Measurements from ENCODE around the gene PDLIM4.

The PDLIM4 gene

GRCh38 chr5:132253008-132253441, 4.5 kb upstream of the PDLIM4 start:
- in situ Hi-C loops (cut with MboI; ENCODE audit: low sequenced_read_pairs) = no loop called here

GRCh38 chr5:132253452-132254320, 3.8 kb upstream of the PDLIM4 start:
- in situ Hi-C loops (cut with MboI; ENCODE audit: low sequenced_read_pairs) = no loop called here

- in situ Hi-C loops (cut with MboI; ENCODE audit: low sequenced_read_pairs) = no loop called here
These were observed 3.0 kb upstream of the PDLIM4 start for GRCh38 chr5:132254321-132254977.

GRCh38 chr5:132256086-132256782, 1.3 kb upstream of the PDLIM4 start:
- in situ Hi-C loops (cut with MboI; ENCODE audit: low sequenced_read_pairs) = no loop called here

- in situ Hi-C loops (cut with MboI; ENCODE audit: low sequenced_read_pairs) = no loop called here
These were observed 739 bp upstream of the PDLIM4 start for GRCh38 chr5:132256783-132257130.

GRCh38 chr5:132258102-132259068, 889 bp downstream of the PDLIM4 start:
- in situ Hi-C loops (cut with MboI; ENCODE audit: low sequenced_read_pairs) = no loop called here

GRCh38 chr5:132259069-132259851, 1.8 kb downstream of the PDLIM4 start:
- in situ Hi-C loops (cut with MboI; ENCODE audit: low sequenced_read_pairs) = no loop called here

- in situ Hi-C loops (cut with MboI; ENCODE audit: low sequenced_read_pairs) = no loop called here
These were observed 2.6 kb downstream of the PDLIM4 start for GRCh38 chr5:132260051-132260450.

- in situ Hi-C loops (cut with MboI; ENCODE audit: low sequenced_read_pairs) = no loop called here
These were observed 3.4 kb downstream of the PDLIM4 start for GRCh38 chr5:132260714-132261551.

GRCh38 chr5:132261881-132262845, 4.7 kb downstream of the PDLIM4 start:
- in situ Hi-C loops (cut with MboI; ENCODE audit: low sequenced_read_pairs) = no loop called here

- in situ Hi-C loops (cut with MboI; ENCODE audit: low sequenced_read_pairs) = no loop called here
These were observed 5.5 kb downstream of the PDLIM4 start for GRCh38 chr5:132262882-132263547.

- in situ Hi-C loops (cut with MboI; ENCODE audit: low sequenced_read_pairs) = no loop called here
These were observed 6.2 kb downstream of the PDLIM4 start for GRCh38 chr5:132263548-132264261.

- in situ Hi-C loops (cut with MboI; ENCODE audit: low sequenced_read_pairs) = no loop called here
These were observed 7.2 kb downstream of the PDLIM4 start for GRCh38 chr5:132264546-132265335.

GRCh38 chr5:132265336-132266030, 8.0 kb downstream of the PDLIM4 start:
- in situ Hi-C loops (cut with MboI; ENCODE audit: low sequenced_read_pairs) = no loop called here

All from HL-60/S4 treated with retinoic acid at 250 ng/mL for 4 days and 3 days (cell line).